ENCODE measurements around the gene PIP5KL1. TPM values are rescaled to one million over a fixed set of nuclear protein-coding genes. Genes with fewer than 3 reads are reported as not detected.

PIP5KL1 gene
- total RNA-seq, 1 donor from 2014 or later, result 11.5 TPM

DNA sequence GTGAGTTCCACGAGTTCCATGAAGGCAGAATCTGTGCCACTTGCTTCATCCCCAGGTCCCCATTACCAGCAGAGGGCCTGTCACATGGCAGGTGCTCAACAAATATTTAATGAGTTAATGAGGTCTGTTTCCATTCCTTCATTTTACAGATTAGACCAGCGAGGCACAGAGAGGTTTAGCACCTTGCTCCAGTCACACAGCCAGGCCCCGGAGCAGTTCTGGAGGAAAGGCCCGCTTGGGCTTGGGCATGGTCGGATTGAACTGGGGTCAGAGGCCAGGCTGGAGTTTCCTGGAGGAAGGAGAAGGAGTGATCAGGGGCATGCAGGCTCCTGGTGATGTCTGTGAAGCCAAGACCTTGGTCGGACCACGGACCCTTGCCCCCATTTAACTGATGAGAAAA is 9.8 kb downstream of the PIP5KL1 start:
- TF ChIP-seq CTCF (IDR thresholded peaks at IDR 0.05), result no peak
- ATAC-seq (no peak), DNase-seq (no peak)
- H3K36me3 ChIP-seq, result peaks cover 4% of the 10 kb centered on the region
- H3K9me3 ChIP-seq, result no peaks in the 10 kb centered on the region
- no peaks in the 10 kb centered on the region for H3K27me3 ChIP-seq (ENCODE audit: low read depth)
- intact Hi-C loops (cut with DNase I), result no loop called here
- peaks cover 52% of the 10 kb centered on the region for H3K4me1 ChIP-seq
- H3K4me3 ChIP-seq, result no peak overlapping the region
- H3K27ac ChIP-seq, result no peak overlapping the region

DNA sequence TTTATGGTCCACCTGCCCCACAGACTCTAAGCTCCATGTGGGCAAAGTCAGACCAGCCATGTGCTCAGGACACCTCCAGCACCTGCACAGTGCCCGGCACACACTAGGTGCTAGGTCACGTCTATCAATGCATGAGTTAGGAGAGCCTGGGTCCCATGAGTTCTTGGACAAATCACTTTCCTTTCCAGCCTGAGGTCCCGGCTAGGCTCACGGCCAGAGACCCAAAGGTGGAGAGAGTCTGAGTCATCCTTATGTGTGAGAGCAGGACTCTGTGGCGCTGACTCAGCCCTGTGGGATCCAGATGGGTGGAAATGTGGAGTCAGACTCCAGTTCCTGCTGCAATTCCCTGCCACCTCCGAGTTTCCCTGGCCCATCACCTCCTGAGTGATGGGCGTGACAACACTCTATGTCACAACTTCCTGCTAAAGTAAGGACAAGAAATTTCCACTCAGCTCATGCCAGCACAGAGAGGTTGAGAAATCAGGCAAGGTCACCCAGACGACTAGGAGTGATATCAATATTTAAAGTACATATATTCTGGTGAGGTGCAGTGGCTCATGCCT is 11.2 kb downstream of the PIP5KL1 start:
- H3K27ac ChIP-seq, result peak overlapping the region; percentile 73
- DNase-seq, result peak; percentile 91
- peaks cover 4% of the 10 kb centered on the region for H3K36me3 ChIP-seq
- H3K27me3 ChIP-seq (ENCODE audit: low read depth), result no peaks in the 10 kb centered on the region
- intact Hi-C loops (cut with DNase I), result no loop called here
- ATAC-seq, result peak; percentile 69 to 78
- H3K9me3 ChIP-seq, result no peaks in the 10 kb centered on the region
- H3K4me1 ChIP-seq, result peaks cover 63% of the 10 kb centered on the region
- TF ChIP-seq CTCF (IDR thresholded peaks at IDR 0.05), result no peak
- no peak overlapping the region for H3K4me3 ChIP-seq

DNA sequence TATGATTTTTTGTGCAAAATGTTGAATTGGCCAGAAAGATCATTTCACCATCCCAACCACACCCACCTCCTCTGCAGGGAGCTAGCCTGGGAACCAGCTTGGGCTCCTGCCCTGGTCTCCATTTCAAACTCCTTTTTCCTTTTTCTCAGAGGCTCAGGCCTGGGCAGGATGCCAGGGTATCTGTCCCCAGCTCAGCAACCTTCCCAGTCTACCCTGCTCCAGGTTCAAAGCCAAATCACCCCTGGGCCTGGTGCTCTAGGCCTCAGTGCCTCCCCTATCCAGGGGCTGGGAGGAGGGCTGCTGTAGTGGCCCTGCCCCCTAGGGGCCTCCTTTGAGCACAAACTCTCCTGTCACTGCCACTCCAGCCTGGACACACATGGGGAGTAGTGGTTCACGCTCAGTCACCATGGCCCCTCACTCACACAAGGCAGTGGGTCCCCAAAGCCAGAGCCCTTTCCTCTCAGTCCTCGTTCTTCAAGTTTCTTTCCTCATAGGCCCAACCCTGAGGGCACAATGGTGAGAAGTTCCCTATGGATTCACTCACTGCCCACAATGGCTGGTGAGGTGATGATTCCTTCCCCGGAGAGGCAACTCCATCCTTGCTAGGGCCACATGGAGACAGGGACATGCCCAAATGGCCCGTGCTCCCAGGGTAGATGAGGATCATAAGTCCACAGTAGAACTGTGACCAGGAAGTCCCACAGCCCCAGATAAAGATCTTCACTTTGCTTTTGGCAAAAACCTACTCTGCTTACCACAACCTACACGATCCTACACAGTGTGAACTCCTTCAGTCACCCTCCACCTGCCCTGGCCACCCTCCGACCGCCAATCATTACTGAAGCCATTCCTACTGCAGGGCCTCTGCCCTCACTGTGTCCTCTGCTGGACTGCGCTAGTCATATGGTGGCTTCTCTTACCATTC is 12.1 kb downstream of the PIP5KL1 start:
- H3K27ac ChIP-seq, result peak overlapping the region; percentile 73
- intact Hi-C loops (cut with DNase I), result no loop called here

DNA sequence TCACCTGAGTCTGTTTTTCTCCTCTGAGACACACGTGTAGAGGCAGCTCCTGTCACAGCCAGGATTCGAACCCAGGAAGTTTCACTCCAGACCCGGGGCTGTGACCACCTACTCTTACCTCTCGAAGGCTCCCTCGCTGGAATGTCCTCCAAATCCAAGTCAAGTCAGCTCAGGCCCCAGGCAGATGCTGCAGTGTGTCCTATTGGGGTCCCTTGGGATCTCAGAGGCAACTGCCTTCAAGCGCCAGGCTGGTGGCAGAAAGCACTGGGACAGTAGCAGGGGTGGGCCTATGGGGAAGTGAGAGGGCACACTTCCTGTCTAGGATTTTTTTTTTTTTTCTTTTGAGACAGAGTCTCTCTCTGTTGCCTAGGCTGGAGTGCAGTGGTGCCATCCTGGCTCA is 13.0 kb downstream of the PIP5KL1 start:
- DNase-seq (peak; percentile 60), ATAC-seq (no peak)
- Histone ChIP-seq H3K4me3 (peak overlapping the region; percentile 77), H3K36me3 (peaks cover 17% of the 10 kb centered on the region), H3K9me3 (no peaks in the 10 kb centered on the region), H3K27ac (peak overlapping the region; percentile 73), H3K27me3 (ENCODE audit: low read depth) (no peaks in the 10 kb centered on the region), H3K4me1 (peaks cover 74% of the 10 kb centered on the region)
- no peak for TF ChIP-seq CTCF (IDR thresholded peaks at IDR 0.05)
- intact Hi-C loops (cut with DNase I), result no loop called here

More for the DNA sequence above, 12.1 kb downstream of the PIP5KL1 start:
- ATAC-seq, result no peak
- peak; percentile 58 for DNase-seq
- Histone ChIP-seq H3K4me3 (no peak overlapping the region), H3K4me1 (peaks cover 69% of the 10 kb centered on the region), H3K9me3 (no peaks in the 10 kb centered on the region), H3K27me3 (ENCODE audit: low read depth) (no peaks in the 10 kb centered on the region), H3K36me3 (peaks cover 10% of the 10 kb centered on the region)
- TF ChIP-seq CTCF (IDR thresholded peaks at IDR 0.05), result no peak

DNA sequence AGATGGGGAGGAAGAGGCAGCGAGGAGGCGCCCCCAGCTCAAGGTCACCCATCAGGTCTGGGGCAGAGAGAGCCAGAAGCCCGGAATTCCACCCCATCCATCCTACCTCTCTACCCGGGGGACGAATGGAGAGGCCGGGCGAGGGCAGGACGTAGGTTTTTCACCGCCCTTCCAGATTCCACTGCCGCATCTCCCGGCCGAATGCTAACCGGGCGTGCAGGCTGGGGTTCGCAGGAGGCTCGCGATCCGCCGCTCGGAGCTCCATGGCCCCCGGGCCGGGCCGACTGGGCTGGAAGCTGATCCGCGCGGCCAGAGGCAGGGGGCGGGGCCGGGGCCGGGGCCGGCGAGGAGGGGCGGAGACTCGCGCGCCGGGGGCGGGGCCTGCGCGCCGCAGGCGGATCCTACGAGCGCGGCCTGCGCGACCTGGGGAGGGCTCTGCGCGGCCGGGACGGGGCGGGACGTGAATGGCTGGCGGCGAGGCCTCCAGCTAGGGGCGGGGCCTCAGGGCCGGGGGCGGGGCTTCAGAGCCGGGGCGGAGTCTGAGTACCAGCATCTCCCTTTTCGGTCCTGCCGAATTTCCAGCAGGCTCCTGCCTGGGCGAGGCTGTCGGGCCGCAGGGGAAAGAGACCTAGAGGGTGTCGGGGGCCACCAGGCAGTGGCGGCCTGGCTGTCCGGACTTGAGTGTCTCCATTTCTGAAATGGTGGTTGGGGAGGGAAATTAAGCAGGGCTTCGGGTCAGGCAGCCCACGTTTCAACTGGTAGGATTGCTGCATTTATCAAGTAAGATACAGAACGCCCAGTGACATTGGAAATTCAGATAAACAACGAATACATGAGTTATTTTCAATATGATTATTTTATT is 13.6 kb downstream of the PIP5KL1 start, which contains the start of gene ST6GALNAC4:
ST6GALNAC4 (minus strand) TSS at position 322 of the 862 bp plus-strand sequence. CDS start 622 bp downstream, outside the sequence.
- H3K36me3 ChIP-seq, result peaks cover 20% of the 10 kb centered on the region
- ATAC-seq, result peak; percentile 88 to 94
- no peak for TF ChIP-seq CTCF (IDR thresholded peaks at IDR 0.05)
- H3K27ac ChIP-seq, result peak within 1 kb of the TSS; percentile 74
- H3K4me3 ChIP-seq, result peak within 1 kb of the TSS; percentile 77
- peaks cover 80% of the 10 kb centered on the region for H3K4me1 ChIP-seq
- intact Hi-C loops (cut with DNase I), result no loop called here
- H3K27me3 ChIP-seq (ENCODE audit: low read depth), result no peaks in the 10 kb centered on the region
- H3K9me3 ChIP-seq, result no peaks in the 10 kb centered on the region
- DNase-seq, result peak; percentile 96
